GM12801 (cell line): ENCODE measurements around the gene VRTN.

Experiments used
- CTCF ChIP-seq: IDR thresholded peaks from one replicate; pipeline ENCODE4 v1.5.1; 2011; ENCODE audit warnings: control low read depth; ENCODE audit not compliant: insufficient read length; ENCODE audit errors: extremely low read depth

Gene VRTN

GRCh38 chr14:74333909-74334308, 14.4 kb upstream of the VRTN start:
- TF ChIP-seq CTCF, result no peak

GRCh38 chr14:74346341-74346740, 1.9 kb upstream of the VRTN start:
- no peak for TF ChIP-seq CTCF

GRCh38 chr14:74347097-74347794, 1.0 kb upstream of the VRTN start:
- no peak for TF ChIP-seq CTCF

GRCh38 chr14:74347795-74348100, 523 bp upstream of the VRTN start:
- TF ChIP-seq CTCF, result no peak

GRCh38 chr14:74348735-74349463, 628 bp downstream of the VRTN start:
- no peak for TF ChIP-seq CTCF

GRCh38 chr14:74349757-74350156, 1.5 kb downstream of the VRTN start:
- no peak for TF ChIP-seq CTCF

GRCh38 chr14:74350211-74350927, 2.1 kb downstream of the VRTN start:
- TF ChIP-seq CTCF, result no peak
